Measurements from ENCODE around the gene CFAP58.

CFAP58 gene, protein sequence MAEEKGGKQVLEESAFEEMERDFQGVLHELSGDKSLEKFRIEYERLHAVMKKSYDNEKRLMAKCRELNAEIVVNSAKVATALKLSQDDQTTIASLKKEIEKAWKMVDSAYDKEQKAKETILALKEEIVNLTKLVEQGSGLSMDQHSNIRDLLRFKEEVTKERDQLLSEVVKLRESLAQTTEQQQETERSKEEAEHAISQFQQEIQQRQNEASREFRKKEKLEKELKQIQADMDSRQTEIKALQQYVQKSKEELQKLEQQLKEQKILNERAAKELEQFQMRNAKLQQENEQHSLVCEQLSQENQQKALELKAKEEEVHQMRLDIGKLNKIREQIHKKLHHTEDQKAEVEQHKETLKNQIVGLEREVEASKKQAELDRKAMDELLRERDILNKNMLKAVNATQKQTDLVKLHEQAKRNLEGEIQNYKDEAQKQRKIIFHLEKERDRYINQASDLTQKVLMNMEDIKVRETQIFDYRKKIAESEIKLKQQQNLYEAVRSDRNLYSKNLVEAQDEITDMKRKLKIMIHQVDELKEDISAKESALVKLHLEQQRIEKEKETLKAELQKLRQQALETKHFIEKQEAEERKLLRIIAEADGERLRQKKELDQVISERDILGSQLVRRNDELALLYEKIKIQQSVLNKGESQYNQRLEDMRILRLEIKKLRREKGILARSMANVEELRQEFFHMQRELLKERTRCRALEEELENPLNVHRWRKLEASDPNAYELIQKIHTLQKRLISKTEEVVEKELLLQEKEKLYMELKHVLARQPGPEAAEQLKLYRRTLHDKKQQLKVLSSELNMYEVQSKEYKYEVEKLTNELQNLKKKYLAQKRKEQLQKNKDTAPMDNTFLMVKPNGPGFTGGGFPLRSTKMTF

DNA sequence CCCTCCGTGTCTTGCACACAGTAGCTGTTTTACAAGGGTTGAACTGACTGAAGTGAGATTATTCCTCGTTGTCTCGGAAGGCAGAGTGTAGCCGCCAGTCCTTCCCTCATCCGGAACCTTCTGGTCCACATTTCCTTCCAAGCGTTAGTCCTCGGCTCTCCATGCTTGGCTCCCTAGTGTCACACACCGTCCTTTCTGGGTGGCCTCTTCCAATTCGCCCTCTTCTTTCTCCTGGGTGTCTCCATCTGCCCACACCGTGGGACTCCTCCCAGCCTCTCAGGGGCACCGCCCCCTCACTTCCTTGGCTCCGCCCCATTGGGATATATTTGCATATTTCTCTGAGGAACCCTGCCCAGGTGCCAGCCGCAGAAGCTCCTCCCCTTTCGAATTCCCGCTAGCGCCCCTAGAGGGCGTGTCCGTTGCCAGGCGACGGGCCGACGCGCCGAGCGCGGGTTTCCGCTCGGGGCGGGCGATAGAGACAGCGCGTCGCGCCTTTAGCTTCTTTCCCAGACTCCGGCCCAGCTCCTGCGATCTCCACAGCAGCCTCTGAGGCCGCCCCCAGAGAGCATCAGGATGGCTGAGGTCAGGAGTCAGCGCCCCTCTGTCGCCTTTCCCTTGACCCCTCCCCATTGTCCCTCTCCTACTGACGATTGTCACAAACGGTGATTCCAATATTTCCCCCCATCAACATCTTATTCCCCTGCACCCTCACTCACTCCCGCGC lies at the start of gene CFAP58:
TSS of gene CFAP58 (plus strand) at position 509 of the 724 bp plus-strand sequence. CDS start at position 574, 65 bp downstream.
- DNase-seq = peak; percentile 73

DNA sequence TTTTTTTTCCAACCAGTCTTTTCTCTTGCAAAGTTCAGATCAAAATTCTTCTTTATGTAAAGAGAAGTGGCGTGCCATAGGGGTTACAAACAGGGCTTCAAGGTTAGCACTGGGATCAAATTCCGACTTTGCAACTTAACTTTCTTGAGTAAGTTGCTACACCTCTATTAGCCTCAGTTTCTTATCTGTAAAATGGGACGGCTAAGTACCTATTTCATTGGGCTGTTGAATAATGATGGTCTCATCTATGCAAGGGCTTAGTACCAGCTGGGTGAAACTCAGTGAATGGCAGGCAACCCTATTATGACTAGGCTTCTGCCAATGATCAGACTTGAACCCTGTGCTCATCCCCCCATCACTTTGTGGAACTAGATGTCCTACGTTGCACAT lies 49.3 kb upstream of the CFAP58 start:
- no peak for DNase-seq

DNA sequence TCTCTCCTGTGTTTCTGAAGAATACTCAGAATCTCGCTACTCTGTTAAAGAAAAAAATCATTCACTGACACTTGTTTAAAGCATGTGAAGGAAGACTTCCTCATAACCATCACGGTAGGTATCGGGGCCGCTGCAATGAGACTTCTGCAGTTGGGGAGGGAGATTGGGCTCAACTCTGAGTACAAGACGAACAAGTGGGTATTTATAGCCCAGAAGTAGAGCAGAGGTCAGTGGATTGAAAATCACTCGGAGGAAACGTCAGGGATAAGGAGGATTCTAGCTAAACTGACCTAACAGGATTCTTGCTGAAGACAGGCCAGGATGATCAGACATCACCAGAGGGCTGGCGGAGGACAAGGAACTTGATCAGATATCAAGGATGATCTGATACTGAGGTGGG lies 48.7 kb upstream of the CFAP58 start:
- DNase-seq = no peak

DNA sequence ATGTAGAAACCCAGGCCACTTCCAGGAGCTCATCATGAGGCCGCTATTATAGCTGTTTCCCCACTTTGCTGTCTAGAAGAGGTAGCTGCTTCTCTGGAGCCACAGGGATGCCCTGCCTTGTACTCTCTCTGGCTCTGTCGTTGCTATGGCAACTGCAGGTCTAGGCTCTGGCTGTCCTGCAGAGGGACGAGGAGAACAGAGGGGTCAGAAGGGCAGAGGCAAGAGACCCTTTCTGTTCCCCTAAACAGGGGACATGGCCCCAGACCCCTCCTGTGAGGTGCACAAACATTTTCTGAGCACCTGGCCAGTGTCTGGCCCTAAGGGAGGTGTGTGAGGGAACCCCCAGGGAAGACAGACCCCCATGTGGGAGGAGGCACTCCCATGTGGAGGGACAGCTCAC lies 46.7 kb upstream of the CFAP58 start:
- no peak for DNase-seq

DNA sequence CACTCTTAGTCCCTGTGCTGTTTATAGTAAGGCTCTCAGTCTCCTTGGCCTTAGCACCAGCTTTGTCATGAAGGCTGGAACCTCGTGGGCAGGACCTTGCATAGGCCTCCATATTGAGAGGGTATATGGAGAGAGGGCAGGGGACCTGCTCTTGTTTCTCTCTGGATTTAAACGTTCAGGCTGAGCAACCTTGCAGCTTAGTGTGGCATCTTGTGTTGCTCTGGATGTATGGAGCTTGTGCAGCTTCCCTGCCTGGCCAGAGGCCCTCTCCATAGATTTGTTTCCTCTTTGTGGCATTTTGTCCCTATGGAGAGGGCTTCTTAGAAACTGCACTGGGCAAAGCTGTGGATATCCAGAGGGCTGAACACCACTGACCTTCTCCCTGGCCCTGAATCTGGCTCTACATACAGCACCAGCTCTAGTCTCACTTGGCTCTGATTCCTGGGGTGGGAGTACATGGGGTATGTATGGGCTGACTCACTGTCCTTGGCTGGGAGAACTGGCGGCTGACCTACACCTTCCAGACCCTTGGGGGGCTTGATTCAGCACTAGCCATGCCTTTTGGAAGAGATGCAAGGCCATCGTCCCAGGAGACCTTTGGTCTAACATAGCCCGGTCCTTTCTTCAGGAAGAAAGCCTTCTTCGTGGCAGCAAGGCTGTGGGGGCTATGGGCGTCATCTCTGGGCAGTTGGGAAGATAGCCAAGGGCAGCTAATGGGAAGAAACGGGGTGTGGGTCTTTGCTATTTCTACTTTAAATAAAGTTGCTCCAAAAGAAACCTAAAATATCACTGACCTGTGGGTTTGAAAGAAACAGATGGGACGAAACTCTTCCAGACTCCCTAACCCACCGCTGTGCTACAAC lies 45.8 kb upstream of the CFAP58 start:
- no peak for DNase-seq

DNA sequence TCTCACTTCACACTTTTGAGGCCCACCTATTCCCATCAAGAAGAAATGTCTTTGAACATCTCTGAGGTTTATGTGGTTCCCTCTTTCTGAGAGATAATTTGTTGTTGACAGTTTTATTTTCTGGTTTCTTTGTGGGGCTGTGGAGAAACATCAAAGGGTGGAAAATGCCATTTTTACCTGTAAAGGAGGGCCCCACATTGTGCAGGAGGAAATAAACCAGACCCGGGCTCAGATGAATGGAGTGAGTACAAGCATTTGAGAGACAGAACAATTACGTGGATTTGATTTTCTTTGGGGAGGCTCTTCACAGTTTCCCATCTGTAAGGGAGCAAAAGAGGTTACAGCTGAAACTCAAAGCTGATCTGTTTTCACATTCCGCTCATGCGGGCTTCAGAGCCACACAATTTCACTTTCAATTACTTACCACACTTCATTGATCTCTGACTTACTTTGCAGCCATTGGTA lies 45.2 kb upstream of the CFAP58 start:
- no peak for DNase-seq

DNA sequence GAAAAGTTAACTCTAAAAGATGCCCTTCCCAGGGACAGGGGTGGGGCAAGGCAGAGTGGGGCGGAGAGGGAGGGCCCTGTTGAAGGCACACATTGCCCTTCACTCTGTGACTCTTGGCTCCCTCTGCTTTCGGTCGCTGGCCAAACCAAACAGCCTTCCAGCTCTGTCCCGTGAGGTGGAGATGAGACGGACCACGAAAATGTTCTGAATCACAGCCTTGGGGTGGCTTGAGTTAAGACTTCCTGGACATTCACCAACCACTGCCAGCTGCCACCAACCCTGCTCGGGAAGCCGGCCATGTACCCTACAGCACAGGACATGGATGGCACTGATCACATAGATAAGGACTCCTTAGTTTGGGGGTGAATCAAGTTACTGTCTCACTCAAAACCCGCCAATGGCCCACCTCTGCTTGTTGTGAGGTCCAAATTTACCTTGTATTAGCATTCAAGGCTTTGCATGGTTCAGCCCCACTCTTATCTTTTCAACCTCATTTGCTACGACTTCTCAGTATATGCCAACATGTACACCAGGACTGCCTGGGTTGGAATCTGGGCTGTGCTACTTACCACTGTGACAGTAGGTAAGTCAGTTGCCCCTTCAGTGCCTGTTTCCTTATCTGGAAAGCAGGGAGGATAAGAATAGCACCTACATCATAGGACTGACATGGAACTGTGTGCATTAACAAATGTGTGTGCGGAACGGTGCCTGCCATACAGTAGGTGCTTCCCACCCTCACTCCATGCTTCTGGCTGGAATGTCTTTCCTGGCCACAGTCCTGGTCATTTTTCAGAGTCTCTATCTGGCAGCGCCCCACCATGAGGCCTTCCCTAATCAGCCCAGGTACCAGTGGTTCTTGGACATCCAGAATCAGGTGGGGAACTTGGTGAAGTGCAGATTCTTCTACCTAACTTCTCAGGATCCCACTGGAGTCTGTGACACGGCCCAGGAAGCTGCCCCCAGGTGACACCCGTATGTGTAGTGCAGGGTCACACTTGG lies 43.4 kb upstream of the CFAP58 start:
- no peak for DNase-seq

DNA sequence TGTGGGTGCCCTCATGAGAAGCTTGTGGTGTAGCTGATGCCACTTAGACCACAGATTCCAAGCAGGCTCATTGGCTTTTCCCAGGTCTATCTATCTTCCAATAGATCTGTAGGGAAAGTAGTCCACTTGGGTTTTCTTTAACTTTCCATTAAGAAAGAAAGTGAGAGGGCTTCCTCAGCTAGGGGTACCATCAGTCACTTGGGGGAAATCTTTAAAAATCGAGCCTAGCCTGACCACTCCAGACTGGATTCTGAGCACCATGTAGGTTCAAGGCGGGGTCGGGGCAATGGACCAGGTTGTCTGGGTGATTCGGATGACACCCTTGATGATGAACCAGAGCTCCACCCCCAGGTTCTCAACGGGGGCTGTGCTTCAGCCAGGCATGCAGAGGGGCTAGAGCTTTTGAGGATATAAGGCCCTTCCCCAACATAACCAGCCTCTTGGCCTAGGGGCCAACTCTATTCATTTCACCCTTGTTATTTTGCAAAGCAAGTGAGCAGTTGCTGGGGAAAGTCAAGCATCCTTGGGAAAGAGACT lies 42.4 kb upstream of the CFAP58 start:
- DNase-seq = no peak

DNA sequence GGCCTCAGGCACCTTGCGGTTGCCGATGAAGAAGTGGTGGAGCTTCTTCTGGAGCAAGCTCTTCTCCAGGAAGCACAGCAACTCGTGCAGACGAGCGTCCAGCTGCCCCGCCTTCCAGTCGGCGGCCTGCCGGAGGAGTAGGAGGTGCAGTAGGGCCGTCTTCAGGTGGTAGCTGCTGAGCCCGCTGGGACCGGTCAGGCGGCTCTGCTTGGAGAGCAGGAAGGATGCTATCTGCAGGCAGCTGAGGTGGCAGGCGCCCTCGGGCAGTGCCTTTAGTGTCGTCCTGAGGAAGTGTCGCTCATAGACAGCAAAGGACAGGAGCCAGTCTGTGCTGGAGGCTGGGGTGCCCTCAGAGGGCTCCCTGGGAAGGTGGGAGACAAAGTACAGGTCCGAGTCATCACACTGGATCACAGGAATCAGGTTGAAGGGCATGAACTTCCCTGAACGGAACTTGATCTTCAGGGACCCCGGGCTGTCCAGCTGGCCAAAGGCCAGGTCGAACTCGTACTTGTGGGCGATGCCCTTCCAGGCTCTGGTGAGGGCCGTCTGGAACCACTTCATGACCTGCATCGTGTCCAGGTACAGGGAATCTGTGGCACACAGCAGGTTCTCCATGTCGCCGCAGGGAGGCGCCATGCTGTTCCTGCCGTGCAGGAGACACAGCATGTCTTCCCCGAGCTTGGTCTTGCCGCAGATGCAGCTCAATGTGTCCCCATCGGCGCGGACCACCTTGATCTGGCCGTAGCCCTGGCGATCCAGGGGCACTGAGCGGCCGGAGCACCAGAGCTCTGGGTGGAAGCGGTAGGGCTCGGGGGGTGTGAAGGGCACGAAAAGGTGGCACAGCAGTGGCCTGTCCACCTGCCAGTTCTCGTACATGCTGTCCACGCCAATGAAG lies 38.8 kb upstream of the CFAP58 start:
- no peak for DNase-seq

DNA sequence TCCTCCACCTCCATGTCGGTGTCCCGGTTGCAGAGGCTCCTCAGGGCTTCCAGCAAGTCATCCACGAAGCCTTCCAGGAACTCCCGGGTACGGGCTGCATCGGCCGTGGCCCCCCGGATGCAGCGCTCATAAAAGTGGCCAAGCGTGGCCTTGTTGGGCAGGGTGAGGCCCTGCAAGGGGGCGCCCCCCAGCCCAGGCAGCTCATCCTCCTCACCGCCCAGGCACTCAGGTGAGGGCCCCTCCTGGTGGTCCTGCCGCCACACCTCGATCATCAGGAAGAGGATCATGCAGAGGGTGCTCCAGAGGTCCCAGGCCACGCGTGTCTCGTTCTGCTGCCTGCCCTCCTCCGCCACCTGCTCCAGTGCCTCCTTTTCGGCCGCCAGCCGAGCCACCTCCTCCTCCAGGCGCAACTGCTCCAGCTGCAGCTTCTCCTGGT lies 38.1 kb upstream of the CFAP58 start:
- DNase-seq = no peak

DNA sequence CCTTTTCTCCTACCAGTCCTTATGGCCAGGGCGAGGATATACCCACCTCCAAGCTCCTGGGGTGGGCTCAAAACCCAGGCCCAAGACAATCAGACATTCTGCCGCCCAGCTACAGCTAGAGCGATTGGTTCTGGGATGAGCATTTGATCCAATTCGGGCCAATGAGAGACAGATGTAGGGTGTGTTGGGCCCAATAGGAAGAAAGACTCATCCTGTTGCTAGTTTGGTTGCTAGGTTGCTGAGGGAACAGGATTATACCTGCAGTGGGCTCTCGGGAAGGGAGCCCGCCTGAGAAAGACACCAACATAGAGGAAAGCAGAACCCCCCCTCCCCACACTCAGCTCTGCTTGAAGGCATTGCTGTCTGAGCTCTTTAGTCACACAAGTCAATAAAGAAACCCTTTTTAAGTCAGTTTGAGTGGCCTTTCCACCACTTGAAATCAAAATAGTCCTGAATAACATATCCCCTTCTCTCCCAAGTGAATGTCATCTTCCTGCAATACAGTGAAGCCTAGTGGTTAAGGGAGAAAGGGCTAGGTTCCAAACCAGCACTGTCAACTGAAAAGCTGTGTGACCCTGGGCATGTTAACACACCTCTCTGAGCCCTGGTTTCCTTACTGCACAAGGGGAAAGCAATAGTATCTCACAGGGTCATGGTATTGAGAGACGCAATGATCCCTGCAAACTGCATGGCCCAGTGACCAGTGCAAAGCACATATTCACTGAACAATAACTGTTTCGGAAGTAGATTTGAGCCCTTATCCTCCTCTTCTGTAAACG lies 37.1 kb upstream of the CFAP58 start:
- no peak for DNase-seq

DNA sequence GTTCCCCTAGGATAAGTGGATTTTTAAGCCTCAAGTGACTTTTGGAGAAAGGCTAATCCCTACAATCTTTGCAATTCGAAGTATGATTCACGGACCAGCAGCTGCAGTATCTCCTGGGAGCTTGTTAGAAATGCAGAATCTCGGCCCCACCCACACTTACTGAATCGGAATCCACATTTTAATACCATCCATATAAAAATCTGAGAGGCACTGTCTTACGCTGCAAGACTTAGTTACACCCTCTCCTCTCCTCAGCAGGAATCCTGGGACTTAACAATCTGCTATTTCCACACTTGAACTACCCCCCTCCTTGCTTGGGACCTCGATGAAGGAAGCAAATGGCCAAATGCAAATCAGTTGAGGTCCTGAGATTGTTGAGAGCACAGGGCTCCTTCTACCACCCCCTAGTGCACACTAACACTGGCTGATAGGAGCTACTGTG lies 36.3 kb upstream of the CFAP58 start:
- DNase-seq = no peak

DNA sequence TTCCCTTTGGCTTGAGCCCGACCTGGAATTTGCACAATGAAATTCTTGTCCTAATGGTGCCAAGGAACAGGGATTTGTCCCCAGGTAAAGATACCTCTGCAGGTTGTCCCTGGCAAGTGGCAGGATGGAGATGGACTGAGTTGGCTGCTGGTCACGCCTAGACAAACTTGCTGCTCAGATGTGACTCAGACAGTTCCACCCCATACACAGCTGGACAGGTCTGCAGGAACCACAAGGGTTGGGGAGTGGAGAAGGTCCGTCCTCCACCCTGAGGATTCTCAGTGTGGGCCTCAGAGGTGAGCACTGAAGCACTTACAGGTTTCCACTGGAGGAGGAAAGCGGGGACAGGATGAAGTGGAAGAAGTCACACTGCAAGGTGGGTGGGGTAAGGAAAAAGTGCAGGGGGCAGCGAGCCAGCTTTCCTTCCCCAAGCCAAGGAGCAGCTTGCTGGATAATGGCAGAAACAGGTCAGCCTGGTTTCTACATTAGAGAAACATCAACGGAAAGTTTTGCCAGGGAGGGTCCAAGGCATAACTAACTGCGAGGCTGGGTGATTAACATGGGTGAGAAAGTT lies 35.8 kb upstream of the CFAP58 start:
- DNase-seq = no peak

DNA sequence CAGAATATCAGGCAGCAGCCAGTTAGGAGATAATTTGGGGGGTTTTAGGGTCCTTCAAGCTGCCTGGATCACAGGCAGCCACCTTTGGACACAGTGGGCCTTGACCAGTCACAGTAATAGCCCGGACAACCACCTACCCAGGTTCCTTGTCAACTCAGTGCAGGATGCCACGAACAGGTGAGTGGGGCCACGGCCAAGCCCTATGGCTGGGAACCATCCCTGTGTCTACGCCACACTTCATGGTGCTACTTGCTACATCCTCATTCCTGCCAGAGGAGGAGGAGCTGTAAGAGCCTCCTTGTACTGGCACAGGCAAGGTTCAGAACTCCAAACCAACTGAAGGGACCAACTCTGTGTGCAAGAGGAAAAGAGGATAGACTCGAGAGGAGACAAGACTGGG lies 35.3 kb upstream of the CFAP58 start:
- no peak for DNase-seq

DNA sequence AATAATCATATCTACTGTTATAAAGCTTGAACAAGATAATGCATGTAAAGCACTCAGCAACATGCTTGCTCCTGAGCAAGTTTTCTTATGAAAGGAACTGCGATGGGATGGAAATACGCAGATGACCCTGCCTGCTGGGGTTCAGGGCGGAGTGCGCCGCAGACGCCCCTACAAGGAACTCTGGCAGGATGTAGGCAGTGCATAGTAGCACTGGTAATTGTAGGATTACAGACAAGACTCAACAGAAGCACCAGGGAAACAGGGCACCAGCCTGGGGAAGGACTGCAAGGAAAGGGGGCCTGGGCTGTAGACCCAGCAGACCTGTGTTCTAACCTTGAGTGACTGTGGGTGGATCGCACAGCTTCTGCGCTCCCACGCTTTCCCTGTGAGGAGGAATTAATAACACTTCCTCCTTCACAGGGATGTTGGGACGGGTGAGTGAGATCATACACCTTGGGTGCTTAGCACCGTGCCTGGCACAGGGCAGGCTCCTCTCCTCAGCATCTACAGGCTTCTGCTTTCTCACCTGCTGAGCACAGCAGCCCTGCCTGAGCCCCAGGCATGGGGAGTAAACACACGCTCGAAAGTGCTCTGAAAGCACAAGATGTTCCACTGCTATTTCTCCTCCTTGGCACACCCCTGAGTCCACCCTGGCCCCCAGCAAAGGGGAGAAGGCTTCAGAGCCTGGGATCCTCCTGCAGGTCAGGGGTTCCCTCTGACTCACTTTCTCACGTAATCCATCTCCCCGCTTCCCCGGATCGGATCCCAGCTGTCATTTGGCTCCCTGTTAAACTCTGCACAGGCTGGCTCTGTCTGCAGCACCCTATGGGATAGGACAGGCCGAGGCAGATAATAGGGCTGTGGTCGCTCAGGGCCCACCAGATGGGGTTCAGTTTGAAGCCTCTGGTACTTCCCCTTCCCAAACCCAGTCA lies 34.6 kb upstream of the CFAP58 start:
- DNase-seq = no peak

DNA sequence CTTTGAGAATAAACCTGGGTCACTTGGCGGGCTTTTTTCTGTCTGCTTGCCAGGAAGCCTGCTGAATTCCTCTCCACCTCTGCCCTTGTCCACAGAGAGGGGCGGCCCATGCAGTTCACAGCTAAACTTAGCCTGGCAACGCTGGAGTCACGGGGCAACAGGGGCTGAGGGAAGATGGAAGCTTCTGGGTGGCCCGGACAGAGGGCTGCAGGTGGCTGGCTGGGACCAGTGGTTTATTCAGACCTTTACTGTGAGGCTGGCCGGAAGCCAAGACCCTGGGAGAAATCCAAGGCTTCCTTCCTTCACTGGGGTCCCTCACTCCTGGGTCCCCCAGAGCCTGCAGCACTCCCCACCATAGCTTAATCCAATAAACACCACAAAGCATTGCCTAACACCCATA lies 32.4 kb upstream of the CFAP58 start:
- DNase-seq = no peak
